Measurements from ENCODE around the gene ZNF835. TPM values are rescaled to one million over a fixed set of nuclear protein-coding genes. Genes with fewer than 3 reads are reported as not detected.
"Not testable (repeated sequence)": the region's sequence is repeated elsewhere in the genome, so short reads cannot be mapped to it uniquely, and the experiment has no call there.

The ZNF835 gene
- total RNA-seq, 4 donors from 2014 or later, result 1.5 to 8.3 (median 4.2) TPM

DNA sequence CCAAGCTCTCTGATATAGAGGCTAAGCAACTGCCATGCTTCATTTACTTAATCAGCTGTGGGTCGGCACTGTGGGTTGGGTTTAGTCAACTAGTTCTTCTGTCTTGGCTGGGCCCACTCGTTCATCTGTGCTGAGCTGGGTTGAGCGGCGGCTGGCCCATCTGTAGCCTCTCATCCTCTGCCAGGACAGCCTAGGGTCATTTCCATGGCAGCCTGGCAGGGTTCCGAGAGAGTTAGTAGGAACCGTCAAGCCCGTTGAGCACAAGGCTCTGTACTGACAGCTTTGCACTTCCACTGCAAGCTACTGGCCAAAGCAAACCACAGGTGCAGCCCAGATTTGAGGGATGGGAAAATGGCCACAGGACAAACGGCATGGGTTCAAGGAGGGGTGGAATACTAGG, 6.6 kb upstream of the ZNF835 start:
- no peak overlapping the region for H3K4me3 ChIP-seq
- TF ChIP-seq POLR2A (IDR thresholded peaks at IDR 0.05), result no peak
- TF ChIP-seq, protein P1, sequence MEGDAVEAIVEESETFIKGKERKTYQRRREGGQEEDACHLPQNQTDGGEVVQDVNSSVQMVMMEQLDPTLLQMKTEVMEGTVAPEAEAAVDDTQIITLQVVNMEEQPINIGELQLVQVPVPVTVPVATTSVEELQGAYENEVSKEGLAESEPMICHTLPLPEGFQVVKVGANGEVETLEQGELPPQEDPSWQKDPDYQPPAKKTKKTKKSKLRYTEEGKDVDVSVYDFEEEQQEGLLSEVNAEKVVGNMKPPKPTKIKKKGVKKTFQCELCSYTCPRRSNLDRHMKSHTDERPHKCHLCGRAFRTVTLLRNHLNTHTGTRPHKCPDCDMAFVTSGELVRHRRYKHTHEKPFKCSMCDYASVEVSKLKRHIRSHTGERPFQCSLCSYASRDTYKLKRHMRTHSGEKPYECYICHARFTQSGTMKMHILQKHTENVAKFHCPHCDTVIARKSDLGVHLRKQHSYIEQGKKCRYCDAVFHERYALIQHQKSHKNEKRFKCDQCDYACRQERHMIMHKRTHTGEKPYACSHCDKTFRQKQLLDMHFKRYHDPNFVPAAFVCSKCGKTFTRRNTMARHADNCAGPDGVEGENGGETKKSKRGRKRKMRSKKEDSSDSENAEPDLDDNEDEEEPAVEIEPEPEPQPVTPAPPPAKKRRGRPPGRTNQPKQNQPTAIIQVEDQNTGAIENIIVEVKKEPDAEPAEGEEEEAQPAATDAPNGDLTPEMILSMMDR (IDR thresholded peaks at IDR 0.05), result no peak
- H3K4me1 ChIP-seq, result no peaks in the 10 kb centered on the region
- H3K36me3 ChIP-seq, result no peaks in the 10 kb centered on the region
- no peak overlapping the region for H3K27ac ChIP-seq
- DNase-seq, result no peak
- H3K27me3 ChIP-seq, result no peaks in the 10 kb centered on the region
- no peaks in the 10 kb centered on the region for H3K9me3 ChIP-seq
- intact Hi-C loops (cut with DNase I; ENCODE audit: low total_unique reads), result no loop called here

DNA sequence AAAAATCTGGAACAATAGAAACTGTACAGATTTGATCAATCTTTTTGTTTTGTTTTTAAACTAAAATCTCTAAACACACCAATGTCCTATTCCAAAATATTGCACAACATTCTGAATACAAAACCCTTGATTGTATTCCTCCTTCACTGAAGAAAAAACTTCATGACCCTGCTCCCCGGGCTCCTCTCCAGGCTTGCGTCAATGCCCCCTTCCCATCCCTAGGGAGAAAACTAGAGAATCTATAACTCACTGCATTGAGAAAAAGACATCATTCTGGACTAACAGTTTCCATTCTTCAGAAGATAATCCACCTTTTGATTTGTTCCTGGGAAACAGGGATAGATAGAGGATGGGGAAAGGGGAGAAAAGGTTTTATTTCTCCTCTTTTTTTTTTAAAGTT, 1.1 kb upstream of the ZNF835 start:
- H3K27ac ChIP-seq; DNase-seq; H3K4me3 ChIP-seq; H3K36me3 ChIP-seq; H3K9me3 ChIP-seq; H3K4me1 ChIP-seq; H3K27me3 ChIP-seq; intact Hi-C loops (cut with DNase I; ENCODE audit: low total_unique reads): not testable (repeated sequence)

DNA sequence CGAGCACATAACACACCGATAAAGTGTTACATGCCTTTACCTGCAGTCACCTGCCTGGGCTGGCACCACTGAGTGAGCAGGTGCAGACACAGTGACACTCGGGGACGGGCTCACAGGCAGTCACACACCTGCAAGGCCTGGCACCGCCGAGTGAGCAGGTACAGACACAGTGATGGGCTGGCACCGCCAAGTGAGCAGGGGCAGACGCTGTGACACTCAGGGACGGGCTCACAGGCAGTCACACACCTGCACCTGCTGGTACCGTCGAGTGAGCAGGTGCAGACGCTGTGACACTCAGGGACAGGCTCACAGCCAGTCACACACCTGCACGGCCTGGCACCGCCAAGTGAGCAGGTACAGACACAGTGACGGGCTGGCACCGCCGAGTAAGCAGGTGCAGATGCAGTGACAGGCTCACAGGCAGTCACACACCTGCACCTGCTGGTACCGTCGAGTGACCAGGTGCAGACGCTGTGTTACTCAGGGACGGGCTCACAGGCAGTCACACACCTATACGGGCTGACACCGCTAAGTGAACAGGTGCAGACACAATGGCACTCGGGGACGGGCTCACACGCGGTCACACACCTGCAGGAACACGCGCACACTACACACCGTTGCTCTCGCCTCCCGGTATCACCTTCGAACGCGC, 470 bp downstream of the ZNF835 start:
- Histone ChIP-seq H3K27ac (peak overlapping the region; percentile 27 to 52), H3K4me3 (peak overlapping the region; percentile 66 to 68), H3K27me3 (no peaks in the 10 kb centered on the region), H3K9me3 (no peaks in the 10 kb centered on the region), H3K36me3 (no peaks in the 10 kb centered on the region), H3K4me1 (peaks cover 0 to 8% of the 10 kb centered on the region in 2 donors)
- TF ChIP-seq, protein P1 (IDR thresholded peaks at IDR 0.05), result no peak
- TF ChIP-seq POLR2A (IDR thresholded peaks at IDR 0.05), result no peak
- intact Hi-C loops (cut with DNase I; ENCODE audit: low total_unique reads), result no loop called here
- no peak for DNase-seq

DNA sequence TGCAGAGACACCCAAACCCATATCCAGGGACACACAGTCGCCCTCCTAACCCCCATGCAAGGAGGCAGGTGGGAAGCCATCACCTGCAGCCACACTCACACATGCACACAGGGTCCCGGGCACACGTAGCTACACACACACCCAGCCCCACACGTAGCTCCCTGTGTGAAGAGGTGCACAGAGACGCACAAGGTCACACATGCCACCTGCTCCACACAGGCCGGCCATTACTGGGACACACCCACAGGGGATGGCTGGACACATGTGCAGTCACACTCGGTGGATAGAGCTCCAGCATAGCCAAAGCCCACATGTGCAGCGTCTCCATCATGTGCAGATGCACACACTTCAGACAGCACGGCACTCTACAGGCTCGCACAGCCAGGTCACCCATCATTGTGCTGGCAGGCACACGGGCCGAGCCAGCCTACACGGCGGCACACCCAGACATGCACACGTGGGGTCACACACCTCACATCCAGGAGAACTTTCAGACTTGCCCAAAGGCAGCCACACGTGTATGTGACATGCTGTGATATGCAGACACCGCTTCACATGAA, 1.1 kb downstream of the ZNF835 start:
- no peak overlapping the region for H3K27ac ChIP-seq
- H3K36me3 ChIP-seq, result no peaks in the 10 kb centered on the region
- H3K4me3 ChIP-seq, result peak overlapping the region; percentile 66 to 68
- peaks cover 0 to 8% of the 10 kb centered on the region in 2 donors for H3K4me1 ChIP-seq
- H3K9me3 ChIP-seq, result no peaks in the 10 kb centered on the region
- TF ChIP-seq POLR2A (IDR thresholded peaks at IDR 0.05), result no peak
- TF ChIP-seq, protein P1 (IDR thresholded peaks at IDR 0.05), result no peak
- DNase-seq, result no peak
- no peaks in the 10 kb centered on the region for H3K27me3 ChIP-seq
- intact Hi-C loops (cut with DNase I; ENCODE audit: low total_unique reads), result no loop called here

DNA sequence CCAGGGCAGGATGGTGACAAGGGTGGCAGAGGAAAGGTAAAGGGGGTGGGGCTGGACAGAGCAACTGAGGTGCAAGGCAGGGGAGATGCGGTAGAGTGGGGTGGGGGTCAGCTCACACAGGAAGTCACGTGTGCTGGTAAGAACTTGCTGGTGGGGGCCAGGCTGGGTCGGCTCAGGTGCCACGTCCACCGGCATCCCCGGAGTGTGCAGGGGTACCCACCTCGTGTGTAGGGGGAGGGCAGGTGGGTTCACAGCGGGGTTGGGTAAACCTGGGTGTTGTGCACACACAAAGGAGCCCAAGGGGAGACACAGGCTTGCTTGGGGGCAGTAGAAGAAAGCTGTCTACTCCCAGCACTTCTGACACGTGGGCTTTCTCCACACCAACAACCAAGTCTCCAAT, 2.9 kb downstream of the ZNF835 start:
- Histone ChIP-seq H3K27ac (no peak overlapping the region), H3K9me3 (no peaks in the 10 kb centered on the region), H3K27me3 (no peaks in the 10 kb centered on the region), H3K4me3 (no peak overlapping the region), H3K4me1 (peaks cover 0 to 8% of the 10 kb centered on the region in 2 donors), H3K36me3 (no peaks in the 10 kb centered on the region)
- no peak for TF ChIP-seq POLR2A (IDR thresholded peaks at IDR 0.05)
- TF ChIP-seq, protein P1 (IDR thresholded peaks at IDR 0.05), result no peak
- intact Hi-C loops (cut with DNase I; ENCODE audit: low total_unique reads), result no loop called here
- no peak for DNase-seq

Data from uterus (tissue), 4 donors.